GM04503 (cell line): ENCODE results near the gene PURA.

Experiments
- DNase-seq: peaks from one replicate; pipeline ENCODE4 v3.0.0-alpha.2; 2012; ENCODE audit warnings: low read depth

The PURA gene

GRCh38 chr5:140113699-140114263 lies at the start of gene PURA:
Gene PURA (plus strand): TSS chr5:140114109. CDS start chr5:140114182, 73 bp downstream.
- DNase-seq = peak; percentile 57

- no peak for DNase-seq
Measured at GRCh38 chr5:140072812-140073211, 41.1 kb upstream of the PURA start.

- no peak for DNase-seq
Measured at GRCh38 chr5:140073296-140073695, 40.6 kb upstream of the PURA start.

GRCh38 chr5:140075371-140075770 lies 38.5 kb upstream of the PURA start:
- DNase-seq = no peak

- DNase-seq = no peak
Measured at GRCh38 chr5:140076142-140076541, 37.8 kb upstream of the PURA start.

GRCh38 chr5:140076788-140077187 lies 37.1 kb upstream of the PURA start:
- DNase-seq = no peak

- no peak for DNase-seq
Measured at GRCh38 chr5:140083120-140083519, 30.8 kb upstream of the PURA start.

- no peak for DNase-seq
Measured at GRCh38 chr5:140083650-140084049, 30.3 kb upstream of the PURA start.

GRCh38 chr5:140084541-140084940 lies 29.4 kb upstream of the PURA start:
- no peak for DNase-seq

- no peak for DNase-seq
Measured at GRCh38 chr5:140090251-140090650, 23.7 kb upstream of the PURA start.

GRCh38 chr5:140093179-140093578 lies 20.7 kb upstream of the PURA start:
- DNase-seq = no peak

- no peak for DNase-seq
Measured at GRCh38 chr5:140093866-140094265, 20.0 kb upstream of the PURA start.

GRCh38 chr5:140094889-140095288 lies 19.0 kb upstream of the PURA start:
- no peak for DNase-seq

GRCh38 chr5:140101179-140101578 lies 12.7 kb upstream of the PURA start:
- DNase-seq = no peak

GRCh38 chr5:140103154-140103553 lies 10.8 kb upstream of the PURA start:
- no peak for DNase-seq

GRCh38 chr5:140104100-140104499 lies 9.8 kb upstream of the PURA start:
- DNase-seq = no peak

- no peak for DNase-seq
Measured at GRCh38 chr5:140106101-140106500, 7.8 kb upstream of the PURA start.

GRCh38 chr5:140106805-140107311 lies 7.1 kb upstream of the PURA start:
- no peak for DNase-seq

- DNase-seq = peak; percentile 59
Measured at GRCh38 chr5:140107312-140108092, 6.4 kb upstream of the PURA start.

- DNase-seq = no peak
Measured at GRCh38 chr5:140108093-140109017, 5.6 kb upstream of the PURA start.

- no peak for DNase-seq
Measured at GRCh38 chr5:140109018-140109758, 4.7 kb upstream of the PURA start.
